NCI-H2171 treated with DMSO at 0.1 percent for 48 hours (cell line): Measurements from ENCODE around the gene TLR6.
"Not testable (repeated sequence)": the region's sequence is repeated elsewhere in the genome, so short reads cannot be mapped to it uniquely, and the experiment has no call there.

Source experiments
- DNase-seq: peaks from one replicate; lab custom pipeline; 2025; lab: John Stamatoyannopoulos, UW

TLR6 gene

DNA sequence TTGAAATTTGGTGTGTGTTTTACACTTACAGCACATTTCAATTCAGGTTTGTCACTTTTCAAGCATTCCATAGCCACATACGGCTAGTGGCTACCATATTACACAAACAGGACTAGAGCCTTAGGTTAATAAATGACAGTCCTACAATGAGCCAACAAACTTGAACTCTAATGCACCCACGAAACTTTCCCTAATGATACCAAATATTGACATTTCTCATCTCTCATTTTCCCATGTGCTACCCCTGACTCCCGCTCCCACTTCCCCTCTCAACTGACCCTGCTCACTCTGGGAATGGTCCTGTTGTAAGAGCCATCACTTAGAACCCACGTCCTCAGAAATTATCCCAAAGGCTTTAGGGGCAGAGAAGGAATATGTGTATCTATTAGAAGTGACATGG is 68.9 kb downstream of the TLR6 start:
- no peak for DNase-seq

DNA sequence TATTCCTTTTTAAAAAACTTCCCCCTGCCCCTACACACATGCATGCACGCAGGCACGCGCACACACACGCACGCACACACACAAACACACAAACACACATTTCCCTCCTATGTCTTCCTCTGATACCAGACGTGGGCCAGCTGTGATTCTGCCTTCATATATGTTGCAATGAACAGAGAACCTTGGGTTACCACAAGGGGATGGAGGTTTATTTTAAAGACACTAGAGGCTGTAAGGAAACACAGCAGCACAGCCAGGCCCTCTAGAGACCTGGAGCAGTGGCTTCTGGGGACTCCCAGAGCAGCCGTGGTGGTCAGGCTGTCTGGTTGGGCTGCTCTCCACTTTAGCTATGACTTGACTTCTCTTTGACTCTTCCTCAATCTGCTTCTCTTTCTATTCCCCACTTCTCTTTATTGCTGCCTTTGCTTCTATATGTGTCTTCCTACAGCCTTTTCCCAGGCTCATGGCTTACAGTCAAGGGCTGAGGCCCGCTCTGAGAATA is 70.7 kb downstream of the TLR6 start:
- DNase-seq = no peak

DNA sequence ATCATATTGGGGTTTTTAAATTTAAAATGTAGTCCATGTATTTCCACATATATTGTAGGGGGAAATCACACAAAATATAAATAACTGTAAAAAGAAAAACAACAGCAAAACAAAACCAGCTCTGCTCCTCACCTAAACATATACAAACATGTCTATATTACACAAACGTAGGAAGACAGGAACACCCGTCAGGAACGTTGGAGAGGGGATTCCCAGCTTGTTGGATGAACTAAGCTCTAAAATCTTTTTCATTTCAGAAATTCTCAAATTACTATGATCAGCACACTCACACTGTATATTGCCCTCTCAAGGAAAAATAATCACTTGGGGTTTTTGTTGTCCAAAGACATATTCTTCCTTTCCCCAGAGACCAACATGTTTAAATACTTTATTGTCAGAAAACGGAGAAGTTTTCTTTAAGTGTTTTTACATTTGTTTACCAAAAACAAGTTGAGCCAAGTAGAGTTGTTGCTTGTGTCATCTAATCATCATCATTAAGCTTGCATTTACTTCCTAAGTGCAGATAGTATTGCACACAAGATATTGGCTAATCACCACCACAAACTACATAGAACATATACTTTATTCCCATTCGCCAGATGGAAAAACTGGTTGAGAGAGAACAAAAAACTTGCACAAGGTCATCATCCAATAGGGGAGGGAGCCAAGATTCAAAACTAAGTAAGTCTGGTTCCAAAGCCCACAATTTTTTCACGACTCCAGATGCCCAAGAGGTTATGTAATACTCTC is 71.4 kb downstream of the TLR6 start:
- no peak for DNase-seq

DNA sequence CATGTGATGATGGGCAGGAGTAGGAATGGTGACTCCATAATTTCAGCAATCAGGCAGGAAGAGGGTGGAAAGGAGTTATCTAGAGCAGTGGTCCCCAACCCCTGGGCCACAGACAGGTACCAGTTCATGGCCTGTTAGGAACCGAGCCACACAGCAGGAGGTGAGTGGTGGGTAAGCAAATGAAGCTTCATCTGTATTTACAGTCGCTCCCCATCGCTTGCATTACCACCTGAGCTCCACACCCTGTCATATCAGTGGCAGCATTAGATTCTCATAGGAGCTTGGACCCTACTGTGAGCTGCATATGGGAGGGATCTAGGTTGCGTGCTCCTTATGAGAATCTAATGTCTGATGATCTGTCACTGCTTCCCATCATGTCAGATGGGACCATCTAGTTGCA is 72.5 kb downstream of the TLR6 start:
- DNase-seq = no peak

DNA sequence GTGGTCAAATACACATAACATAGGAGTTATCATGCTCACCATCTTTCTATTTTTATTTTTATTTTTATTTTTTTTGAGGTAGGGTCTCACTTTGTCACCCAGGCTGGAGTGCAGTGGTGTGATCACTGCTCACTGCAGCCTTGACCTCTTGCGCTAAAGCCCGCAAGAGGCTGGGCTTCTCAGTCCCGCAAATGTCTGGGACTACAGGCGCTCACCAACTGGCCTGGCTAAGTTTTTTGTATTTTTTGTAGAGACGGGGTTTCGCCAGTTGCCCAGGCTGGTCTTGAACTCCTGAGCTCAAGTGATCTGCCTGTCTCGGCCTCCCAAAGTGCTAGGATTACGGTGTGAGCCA is 73.5 kb downstream of the TLR6 start:
- DNase-seq = no peak

DNA sequence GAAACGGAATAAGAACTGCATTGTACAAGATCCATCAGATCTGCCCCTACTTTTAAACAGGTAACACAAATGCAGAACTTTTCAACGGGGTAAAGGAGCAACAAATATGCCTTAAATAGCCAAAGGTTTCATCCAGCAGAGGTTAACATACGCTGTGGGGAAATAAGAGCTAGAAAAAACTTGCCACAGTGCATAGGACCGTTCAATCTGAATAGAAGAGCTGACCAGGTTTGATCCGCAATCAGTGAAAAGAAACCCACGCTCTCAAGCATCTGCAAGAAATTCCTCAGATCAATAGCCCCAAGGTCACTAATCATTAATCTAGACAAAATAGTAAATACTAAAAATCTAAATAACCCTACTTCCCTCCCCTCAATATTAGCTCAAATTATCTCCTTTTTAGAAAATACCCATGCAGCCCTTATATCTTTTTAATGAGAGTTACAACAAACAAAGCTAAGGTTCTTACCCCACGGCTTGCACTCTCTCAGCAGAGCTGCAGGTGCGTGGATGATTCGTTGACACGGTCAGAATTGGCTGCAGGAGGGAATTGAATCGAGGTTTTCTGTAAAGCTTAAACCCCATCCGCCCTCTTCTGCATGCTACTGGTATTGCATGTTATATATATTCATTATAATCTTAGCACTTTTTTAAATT is 74.0 kb downstream of the TLR6 start, which contains the start of gene TLR10:
Gene TLR10 (minus strand): TSS at position 539 of the 657 bp plus-strand sequence. CDS start 7,400 bp downstream, outside the sequence.
- peak; percentile 42 for DNase-seq

DNA sequence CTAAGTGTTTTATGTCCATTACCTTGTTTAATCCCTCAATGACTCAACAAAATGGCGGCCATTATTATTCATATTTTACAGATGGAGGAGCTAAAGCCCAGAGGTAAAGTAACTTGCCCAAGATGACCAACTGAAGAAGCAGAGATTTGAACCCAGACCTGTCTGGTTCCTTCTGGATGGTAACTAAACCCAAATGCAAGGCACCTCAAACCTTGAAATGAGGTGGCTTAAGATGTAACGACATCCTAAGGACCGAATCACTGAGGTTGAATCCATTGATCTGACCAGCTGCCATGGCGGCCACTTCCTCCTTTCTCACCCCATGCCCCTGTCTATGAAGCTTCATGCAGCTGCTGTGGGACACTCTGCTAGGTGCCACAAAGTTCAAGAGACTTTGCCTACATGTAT is 74.8 kb downstream of the TLR6 start:
- DNase-seq = no peak

DNA sequence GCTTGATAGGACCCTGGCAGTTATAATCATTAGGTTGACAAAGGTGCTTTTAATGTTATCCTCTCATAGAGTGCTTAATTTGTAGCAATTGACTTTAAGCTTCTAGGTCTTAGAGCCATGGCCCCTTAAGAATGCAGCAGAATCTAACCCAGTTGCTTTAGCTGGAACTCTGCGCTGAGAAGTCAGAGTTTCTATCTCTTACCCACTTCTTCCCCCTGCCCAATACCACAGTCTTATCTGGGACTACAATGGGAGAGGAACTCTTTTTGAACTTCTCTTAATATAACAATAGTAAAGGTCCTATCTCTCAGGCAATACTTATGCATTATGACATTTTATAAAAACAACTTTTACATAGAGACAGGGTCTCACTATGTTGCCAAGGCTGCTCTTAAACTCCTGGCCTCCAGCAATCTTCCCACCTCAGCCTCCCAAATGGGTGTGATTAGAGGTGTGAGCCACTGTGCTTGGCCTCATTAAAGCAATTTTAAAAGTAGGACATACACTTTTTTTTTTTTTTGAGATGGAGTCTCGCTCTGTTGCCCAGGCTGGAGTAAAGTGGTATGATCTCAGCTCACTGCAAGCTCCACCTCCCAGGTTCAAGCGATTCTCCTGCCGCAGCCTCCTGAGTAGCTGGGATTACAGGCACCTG is 75.7 kb downstream of the TLR6 start:
- no peak for DNase-seq

DNA sequence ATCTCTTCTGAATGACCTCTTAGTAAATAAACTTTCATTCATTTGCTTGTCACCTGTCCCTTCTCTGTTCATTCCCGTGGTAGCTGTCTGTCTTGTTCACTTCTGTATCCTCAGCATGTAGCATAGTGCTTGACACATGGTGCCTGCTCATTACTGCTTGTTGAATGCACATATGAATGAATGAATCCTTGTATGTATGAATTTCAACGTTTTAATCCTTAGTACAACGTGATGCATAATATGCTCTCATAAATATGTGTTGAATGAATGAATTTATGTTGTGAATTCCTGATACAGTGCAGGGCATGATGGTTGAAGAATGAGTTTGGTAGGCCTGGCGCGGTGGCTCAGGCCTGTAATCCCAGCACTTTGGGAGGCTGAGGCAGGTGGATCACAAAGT is 76.8 kb downstream of the TLR6 start:
- no peak for DNase-seq

DNA sequence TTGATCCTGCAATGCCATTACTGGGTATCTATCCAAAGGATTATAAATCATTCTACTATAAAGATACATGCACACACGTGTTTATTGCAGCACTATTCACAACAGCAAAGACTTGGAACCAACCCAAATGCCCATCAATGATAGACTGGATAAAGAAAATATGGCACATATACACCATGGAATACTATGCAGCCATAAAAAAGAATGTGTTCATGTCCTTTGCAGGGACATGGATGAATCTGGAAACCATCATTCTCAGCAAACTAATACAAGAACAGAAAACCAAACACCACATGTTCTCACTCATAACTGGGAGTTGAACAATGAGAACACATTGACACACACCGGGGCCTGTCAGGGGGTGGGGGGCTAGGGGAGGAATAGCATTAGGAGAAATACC is 78.7 kb downstream of the TLR6 start:
- not testable (repeated sequence) for DNase-seq

DNA sequence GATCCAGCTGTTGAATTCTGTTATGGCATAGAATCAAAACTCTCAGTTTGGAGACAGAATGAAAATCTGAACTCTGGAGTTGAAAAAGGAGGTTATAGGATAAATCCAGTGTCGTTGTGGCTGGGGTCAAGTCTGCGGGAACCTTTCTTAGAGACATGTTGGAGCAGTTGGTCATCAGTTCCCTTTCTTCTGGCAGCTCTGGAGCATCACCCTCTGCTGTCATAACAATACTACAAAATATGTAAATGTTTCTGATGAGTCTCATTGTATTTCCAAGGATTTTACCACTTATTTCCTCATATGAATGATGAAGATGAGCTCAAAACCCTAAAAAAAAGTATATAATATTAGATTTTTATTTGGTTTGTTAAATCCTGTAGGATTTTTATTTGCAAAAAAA is 81.3 kb downstream of the TLR6 start:
- no peak for DNase-seq

DNA sequence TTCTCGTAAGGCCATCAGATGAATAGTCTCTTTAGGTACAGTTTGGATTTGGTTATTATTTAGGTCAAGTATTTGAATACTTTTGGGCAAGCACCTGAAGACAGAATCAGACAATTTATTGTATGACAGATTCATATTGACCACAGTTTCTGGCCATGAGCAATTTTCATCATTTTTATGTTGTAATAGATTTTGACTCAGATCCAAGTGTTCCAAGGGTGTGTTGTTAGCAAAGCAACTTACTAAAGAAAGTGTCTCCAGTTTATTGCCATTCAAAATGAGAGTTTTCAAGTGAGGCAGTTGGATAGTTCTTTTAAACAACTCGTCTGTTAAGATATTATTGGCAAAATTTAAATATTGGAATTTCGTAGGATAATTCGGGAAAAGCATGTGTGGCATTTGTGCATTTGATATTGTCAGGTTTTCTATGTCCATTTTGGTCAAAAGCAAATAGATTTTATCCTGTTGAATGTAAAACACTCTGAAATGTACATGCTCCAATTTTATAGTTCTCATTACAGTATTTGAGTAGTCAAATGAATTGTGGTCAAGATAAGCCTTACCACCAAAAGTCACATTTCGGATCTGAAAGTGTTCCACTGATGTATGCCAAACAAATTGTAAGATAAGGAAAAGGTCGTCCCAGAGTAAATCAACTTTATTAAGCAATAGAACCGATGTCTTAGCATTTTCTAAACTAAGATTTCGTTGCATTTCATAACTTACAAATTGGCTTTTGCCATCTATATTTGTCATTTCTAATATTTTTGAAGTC is 82.2 kb downstream of the TLR6 start:
- no peak for DNase-seq
